Sigmoid colon (tissue), 7 donors: Measurements from ENCODE around the gene DUXA. TPM values are rescaled to one million over a fixed set of nuclear protein-coding genes. Genes with fewer than 3 reads are reported as not detected.

Source experiments
- DNase-seq: peaks from one replicate; pipeline ENCODE4 v3.0.0-alpha.2; 2019
- H3K27ac ChIP-seq, 4 donors: fragments of 200-600 bp; sonication (generic); one replicate each; pipeline ENCODE4 v1.5.1; 2016 to 2019; ENCODE audit warnings: mild to moderate bottlenecking in 1 of 4
- H3K27me3 ChIP-seq, 3 donors: fragments of 200-600 bp; sonication (generic); one replicate each; pipeline ENCODE4 v1.5.1; 2019; ENCODE audit warnings: mild to moderate bottlenecking in 1 of 3
- H3K36me3 ChIP-seq, 4 donors: fragments of 200-600 bp; sonication (generic); one replicate each; pipeline ENCODE4 v1.5.1; 2016 to 2019
- H3K4me1 ChIP-seq, 4 donors: fragments of 200-600 bp; sonication (generic); one replicate each; pipeline ENCODE4 v1.5.1; 2017 to 2019
- H3K4me3 ChIP-seq, 4 donors: fragments of 200-600 bp; sonication (generic); one replicate each; pipeline ENCODE4 v1.5.1; 2017 to 2019; ENCODE audit warnings: mild to moderate bottlenecking in 2 of 4, moderate library complexity in 1 of 4
- H3K9me3 ChIP-seq, 4 donors: fragments of 200-600 bp in 3 of 4; sonication (generic) in 3 of 4; one replicate each; pipeline versions ENCODE4 v1.5.1 to v1.6.1; 2013 to 2019
- CTCF ChIP-seq, 4 experiments: fragments of 450-650 bp in 3 of 4; fragments of 200-600 bp in 1 of 4; IDR thresholded peaks; one replicate each; pipeline ENCODE4 v1.5.1; 2016 to 2019; ENCODE audit warnings: antibody characterized with exemption in 4 of 4, mild to moderate bottlenecking in 3 of 4, moderate library complexity in 2 of 4
- EP300 ChIP-seq, 4 donors: sonication (generic); formaldehyde crosslinking; IDR thresholded peaks; one replicate each; pipeline ENCODE4 v1.6.1; 2017; ENCODE audit warnings: antibody characterized with exemption in 4 of 4
- POLR2A ChIP-seq, 2 donors: fragments of 450-650 bp; IDR thresholded peaks; one replicate each; pipeline ENCODE4 v1.6.1; 2016; ENCODE audit warnings: antibody characterized with exemption in 2 of 2, mild to moderate bottlenecking in 2 of 2, moderate library complexity in 2 of 2
- POLR2AphosphoS5 ChIP-seq, 4 donors: sonication (generic); formaldehyde crosslinking; IDR thresholded peaks; one replicate each; pipeline ENCODE4 v1.6.1; 2017; ENCODE audit warnings: antibody characterized with exemption in 4 of 4
- WGBS, 2 donors: extraction: QIAGEN DNeasy Blood & Tissue Kit; methylation state at CpG; one replicate each; pipeline ENCODE4 v1.1.7; 2013; 5-methylcytosine and 5-hydroxymethylcytosine counted together
- intact Hi-C: fragments of 100-400 bp; cut with DNase I; formaldehyde crosslinking; loops from one replicate; pipeline ENCODE4 v1.15.1; 2023
- polyA plus RNA-seq, 3 donors: library from polyadenylated mRNA; stranded (reverse); fragments of 200-250 nt; gene quantifications; one replicate each; pipeline ENCODE4 v1.2.3, GENCODE V29; 2013
- total RNA-seq, 4 donors: library from RNA; depleted of rRNA; stranded (reverse); fragments of >200 nt; gene quantifications; one replicate each; pipeline ENCODE4 v1.1.0, GENCODE V29; 2016
- donor health status: healthy with polysubstance abuse.
- donor health status: Bipolar disorder and iron deficiency.
- donor health status: healthy.

Gene DUXA
- total and polyA plus RNA-seq, 7 donors, result not detected

GRCh38 chr19:57192077-57192420 lies 24.8 kb upstream of the DUXA start:
- intact Hi-C loops, result loop anchor here (5.0 kb wide), 1 partner anchor 90 kb away; the partner anchor contains the start of gene ZNF460
- TF ChIP-seq POLR2A (IDR thresholded peaks at IDR 0.05) (no peak), CTCF (IDR thresholded peaks at IDR 0.05) (no peak), EP300 (IDR thresholded peaks at IDR 0.05) (no peak), POLR2AphosphoS5 (IDR thresholded peaks at IDR 0.05) (no peak)
- Histone ChIP-seq H3K27me3 (no peaks in the 10 kb centered on the region), H3K4me1 (peaks cover 0 to 30% (median 16%) of the 10 kb centered on the region in 4 donors), H3K27ac (peak overlapping the region; percentile 82 to 90 (median 86)), H3K9me3 (peaks cover 0 to 4% (median 0%) of the 10 kb centered on the region in 4 donors), H3K4me3 (peak overlapping the region; percentile 69 to 96 (median 82)), H3K36me3 (peaks cover 8 to 43% (median 39%) of the 10 kb centered on the region in 4 donors)
- no peak for DNase-seq
- 16 to 35% methylated on average over 9 of the region's 9 CpGs for WGBS, 2 donors

GRCh38 chr19:57191141-57192076 lies 24.1 kb upstream of the DUXA start, which contains the start of gene ZNF264:
Gene ZNF264, plus strand, starts transcription at chr19:57191500. Its CDS starts 414 bp downstream, at chr19:57191914.
- Histone ChIP-seq H3K27ac (peak within 1 kb of the TSS; percentile 82 to 90 (median 86)), H3K4me3 (peak within 1 kb of the TSS; percentile 69 to 96 (median 82)), H3K27me3 (no peaks in the 10 kb centered on the region), H3K36me3 (peaks cover 6 to 37% (median 32%) of the 10 kb centered on the region in 4 donors), H3K9me3 (peaks cover 0 to 10% (median 0%) of the 10 kb centered on the region in 4 donors), H3K4me1 (peaks cover 0 to 30% (median 16%) of the 10 kb centered on the region in 4 donors)
- intact Hi-C loops, result loop anchor here (2.0 to 5.0 kb wide), 3 partner anchors 19 to 91 kb away; partner anchors contain the start of genes ZNF460 and ZNF805
- peak; percentile 95 for DNase-seq
- TF ChIP-seq POLR2AphosphoS5 (IDR thresholded peaks at IDR 0.05) (peak; percentile 5 to 76 (median 56)), POLR2A (IDR thresholded peaks at IDR 0.05) (peak; percentile 11 to 33), CTCF (IDR thresholded peaks at IDR 0.05) (no peak)
- 1 to 3% methylated on average over 81 of the region's 81 CpGs for WGBS, 2 donors

GRCh38 chr19:57190301-57190700 lies 23.0 kb upstream of the DUXA start:
- Histone ChIP-seq H3K4me1 (peaks cover 0 to 30% (median 16%) of the 10 kb centered on the region in 4 donors), H3K36me3 (peaks cover 0 to 25% (median 22%) of the 10 kb centered on the region in 4 donors), H3K4me3 (no peak overlapping the region), H3K27ac (peak overlapping the region in 1 of 4 donors; percentile 90), H3K9me3 (peaks cover 0 to 15% (median 0%) of the 10 kb centered on the region in 4 donors), H3K27me3 (no peaks in the 10 kb centered on the region)
- WGBS, 2 donors, result 79 to 85% methylated on average over 3 of the region's 3 CpGs
- TF ChIP-seq CTCF (IDR thresholded peaks at IDR 0.05), result no peak
- TF ChIP-seq EP300 (IDR thresholded peaks at IDR 0.05), result no peak
- no peak for TF ChIP-seq POLR2A (IDR thresholded peaks at IDR 0.05)
- TF ChIP-seq POLR2AphosphoS5 (IDR thresholded peaks at IDR 0.05), result no peak
- intact Hi-C loops, result loop anchor here (2.0 to 5.0 kb wide), 3 partner anchors 18 to 92 kb away; partner anchors contain the start of genes ZNF460 and ZNF805
- no peak for DNase-seq

- Histone ChIP-seq H3K36me3 (no peaks in the 10 kb centered on the region), H3K4me3 (peak overlapping the region; percentile 23 to 47 (median 42)), H3K9me3 (peaks cover 0 to 5% (median 0%) of the 10 kb centered on the region in 4 donors), H3K4me1 (peaks cover 0 to 8% (median 4%) of the 10 kb centered on the region in 4 donors), H3K27ac (peak overlapping the region; percentile 69 to 77 (median 72)), H3K27me3 (no peaks in the 10 kb centered on the region)
- TF ChIP-seq POLR2A (IDR thresholded peaks at IDR 0.05) (no peak), EP300 (IDR thresholded peaks at IDR 0.05) (no peak), POLR2AphosphoS5 (IDR thresholded peaks at IDR 0.05) (no peak), CTCF (IDR thresholded peaks at IDR 0.05) (no peak)
- 5 to 24% methylated on average over 32 to 42 of the region's 42 CpGs for WGBS, 2 donors
- intact Hi-C loops, result loop anchor here (2.0 kb wide), 1 partner anchor 19 kb away; the partner anchor contains the start of gene ZNF264
- DNase-seq, result peak; percentile 76
These were observed 4.3 kb upstream of the DUXA start for GRCh38 chr19:57171551-57172081.
